Measurements from ENCODE around the gene NOTO.

GRCh38 chr2:73217160-73217559 lies 14.8 kb downstream of the NOTO start:
- TF ChIP-seq, protein P1, sequence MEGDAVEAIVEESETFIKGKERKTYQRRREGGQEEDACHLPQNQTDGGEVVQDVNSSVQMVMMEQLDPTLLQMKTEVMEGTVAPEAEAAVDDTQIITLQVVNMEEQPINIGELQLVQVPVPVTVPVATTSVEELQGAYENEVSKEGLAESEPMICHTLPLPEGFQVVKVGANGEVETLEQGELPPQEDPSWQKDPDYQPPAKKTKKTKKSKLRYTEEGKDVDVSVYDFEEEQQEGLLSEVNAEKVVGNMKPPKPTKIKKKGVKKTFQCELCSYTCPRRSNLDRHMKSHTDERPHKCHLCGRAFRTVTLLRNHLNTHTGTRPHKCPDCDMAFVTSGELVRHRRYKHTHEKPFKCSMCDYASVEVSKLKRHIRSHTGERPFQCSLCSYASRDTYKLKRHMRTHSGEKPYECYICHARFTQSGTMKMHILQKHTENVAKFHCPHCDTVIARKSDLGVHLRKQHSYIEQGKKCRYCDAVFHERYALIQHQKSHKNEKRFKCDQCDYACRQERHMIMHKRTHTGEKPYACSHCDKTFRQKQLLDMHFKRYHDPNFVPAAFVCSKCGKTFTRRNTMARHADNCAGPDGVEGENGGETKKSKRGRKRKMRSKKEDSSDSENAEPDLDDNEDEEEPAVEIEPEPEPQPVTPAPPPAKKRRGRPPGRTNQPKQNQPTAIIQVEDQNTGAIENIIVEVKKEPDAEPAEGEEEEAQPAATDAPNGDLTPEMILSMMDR (IDR thresholded peaks at IDR 0.05; ENCODE audit: low read depth, low read length): no peak
- no peak for TF ChIP-seq EZH2phosphoT487 (IDR thresholded peaks at IDR 0.05; ENCODE audit: low read depth)

Measured in OCI-LY3 (cell line).